GM18858 (cell line): Measurements from ENCODE around the gene CGB5.
"Not testable (repeated sequence)": the region's sequence is repeated elsewhere in the genome, so short reads cannot be mapped to it uniquely, and the experiment has no call there.

ENCODE experiments used
- ATAC-seq: cut with Tn5 transposase; IDR thresholded peaks from one replicate; pipeline ENCODE4 v1.9.1; 2021; ENCODE audit not compliant: unreplicated experiment

The CGB5 gene

GRCh38 chr19:49020931-49021895 lies 22.4 kb upstream of the CGB5 start:
- ATAC-seq = no peak

GRCh38 chr19:49022116-49022515 lies 21.5 kb upstream of the CGB5 start:
- ATAC-seq = no peak

- ATAC-seq = not testable (repeated sequence)
Observed at GRCh38 chr19:49024233-49024632, 19.4 kb upstream of the CGB5 start, which contains the start of gene CGB3. CGB3 (minus strand) TSS chr19:49024333; CDS start chr19:49023971, 362 bp downstream.

GRCh38 chr19:49025088-49025487 lies 18.6 kb upstream of the CGB5 start:
- not testable (repeated sequence) for ATAC-seq

GRCh38 chr19:49025599-49025998 lies 18.0 kb upstream of the CGB5 start:
- ATAC-seq = not testable (repeated sequence)

GRCh38 chr19:49028686-49029085 lies 15.0 kb upstream of the CGB5 start:
- ATAC-seq = not testable (repeated sequence)

GRCh38 chr19:49029749-49030148 lies 13.9 kb upstream of the CGB5 start:
- not testable (repeated sequence) for ATAC-seq

- not testable (repeated sequence) for ATAC-seq
Observed at GRCh38 chr19:49030323-49030722, 13.3 kb upstream of the CGB5 start.

GRCh38 chr19:49031642-49032301 lies 11.9 kb upstream of the CGB5 start, which contains the start of gene CGB2:
CGB2 (plus strand) TSS chr19:49031890; CDS start chr19:49032096, 206 bp downstream.
- not testable (repeated sequence) for ATAC-seq

- not testable (repeated sequence) for ATAC-seq
Observed at GRCh38 chr19:49036815-49037214, 6.8 kb upstream of the CGB5 start, which contains the start of gene CGB1. CGB1 (minus strand) TSS chr19:49036895; CDS start chr19:49036711, 184 bp downstream.

GRCh38 chr19:49038111-49038510 lies 5.5 kb upstream of the CGB5 start:
- not testable (repeated sequence) for ATAC-seq

- not testable (repeated sequence) for ATAC-seq
Observed at GRCh38 chr19:49038557-49039276, 4.9 kb upstream of the CGB5 start.

- ATAC-seq = not testable (repeated sequence)
Observed at GRCh38 chr19:49039736-49040135, 3.9 kb upstream of the CGB5 start.

GRCh38 chr19:49042177-49042576 lies 1.5 kb upstream of the CGB5 start:
- no peak for ATAC-seq

GRCh38 chr19:49042666-49043065 lies 982 bp upstream of the CGB5 start:
- not testable (repeated sequence) for ATAC-seq

- not testable (repeated sequence) for ATAC-seq
Observed at GRCh38 chr19:49049011-49049410, 5.4 kb downstream of the CGB5 start, which contains the start of gene CGB8. CGB8 (minus strand) TSS chr19:49049111; CDS start chr19:49048739, 372 bp downstream.

GRCh38 chr19:49049834-49050233 lies 6.2 kb downstream of the CGB5 start:
- not testable (repeated sequence) for ATAC-seq

GRCh38 chr19:49050376-49051033 lies 6.9 kb downstream of the CGB5 start:
- ATAC-seq = not testable (repeated sequence)

GRCh38 chr19:49056101-49056901 lies 12.7 kb downstream of the CGB5 start:
- ATAC-seq = no peak
